ENCODE data around the gene COL24A1.
A peak's percentile ranks its signal among the peaks of the same experiment; 100 is the strongest.
"Not testable (repeated sequence)": the region's sequence is repeated elsewhere in the genome, so short reads cannot be mapped to it uniquely, and the experiment has no call there.

COL24A1 gene

GRCh38 chr1:85748120-85748519 lies 408.5 kb downstream of the COL24A1 start:
- no peaks in the 10 kb centered on the region; the same call in 1 of the 2 replicates for H3K9me3 ChIP-seq (ENCODE audit: insufficient read depth, low read depth, low read length)
- no peaks in the 10 kb centered on the region for H3K4me1 ChIP-seq (ENCODE audit: insufficient read depth, low read length)
- no peaks in the 10 kb centered on the region for H3K36me3 ChIP-seq (ENCODE audit: insufficient read depth, low read depth, low read length)
- H3K27me3 ChIP-seq (ENCODE audit: insufficient read depth, low read length): no peaks in the 10 kb centered on the region
- no peak overlapping the region for H3K9ac ChIP-seq (ENCODE audit: low read depth, low read length)
- H3K4me3 ChIP-seq (ENCODE audit: low read length): no peak overlapping the region
- H3K27ac ChIP-seq (ENCODE audit: low read length): no peak overlapping the region

GRCh38 chr1:85746777-85747176 lies 409.8 kb downstream of the COL24A1 start:
- H3K36me3 ChIP-seq (ENCODE audit: insufficient read depth, low read depth, low read length): no peaks in the 10 kb centered on the region
- no peak overlapping the region for H3K4me3 ChIP-seq (ENCODE audit: low read length)
- H3K27ac ChIP-seq (ENCODE audit: low read length): no peak overlapping the region
- H3K9me3 ChIP-seq (ENCODE audit: insufficient read depth, low read depth, low read length): no peaks in the 10 kb centered on the region; the same call in 1 of the 2 replicates
- no peak overlapping the region for H3K9ac ChIP-seq (ENCODE audit: low read depth, low read length)
- H3K4me1 ChIP-seq (ENCODE audit: insufficient read depth, low read length): no peaks in the 10 kb centered on the region
- no peaks in the 10 kb centered on the region for H3K27me3 ChIP-seq (ENCODE audit: insufficient read depth, low read length)

- Histone ChIP-seq H3K27me3 (ENCODE audit: insufficient read depth, low read length) (no peaks in the 10 kb centered on the region), H3K4me1 (ENCODE audit: insufficient read depth, low read length) (no peaks in the 10 kb centered on the region), H3K36me3 (ENCODE audit: insufficient read depth, low read depth, low read length) (no peaks in the 10 kb centered on the region), H3K9me3 (ENCODE audit: insufficient read depth, low read depth, low read length) (no peaks in the 10 kb centered on the region; the same call in 1 of the 2 replicates), H3K27ac (ENCODE audit: low read length) (no peak overlapping the region), H3K4me3 (ENCODE audit: low read length) (no peak overlapping the region), H3K9ac (ENCODE audit: low read depth, low read length) (no peak overlapping the region)
Observed at GRCh38 chr1:85743814-85744213, 412.8 kb downstream of the COL24A1 start.

GRCh38 chr1:85734931-85735330 lies 421.6 kb downstream of the COL24A1 start:
- Histone ChIP-seq H3K4me3 (ENCODE audit: low read length) (no peak overlapping the region), H3K36me3 (ENCODE audit: insufficient read depth, low read depth, low read length) (no peaks in the 10 kb centered on the region), H3K9ac (ENCODE audit: low read depth, low read length) (no peak overlapping the region), H3K27ac (ENCODE audit: low read length) (no peak overlapping the region), H3K4me1 (ENCODE audit: insufficient read depth, low read length) (no peaks in the 10 kb centered on the region), H3K9me3 (ENCODE audit: insufficient read depth, low read depth, low read length) (no peaks in the 10 kb centered on the region), H3K27me3 (ENCODE audit: insufficient read depth, low read length) (no peaks in the 10 kb centered on the region)

- no peaks in the 10 kb centered on the region for H3K27me3 ChIP-seq (ENCODE audit: insufficient read depth, low read length)
- H3K36me3 ChIP-seq (ENCODE audit: insufficient read depth, low read depth, low read length): no peaks in the 10 kb centered on the region
- H3K27ac ChIP-seq (ENCODE audit: low read length): no peak overlapping the region
- H3K9me3 ChIP-seq (ENCODE audit: insufficient read depth, low read depth, low read length): peaks cover 22% of the 10 kb centered on the region
- no peaks in the 10 kb centered on the region for H3K4me1 ChIP-seq (ENCODE audit: insufficient read depth, low read length)
- H3K9ac ChIP-seq (ENCODE audit: low read depth, low read length): no peak overlapping the region
- H3K4me3 ChIP-seq (ENCODE audit: low read length): no peak overlapping the region
Observed at GRCh38 chr1:85718678-85719340, 437.8 kb downstream of the COL24A1 start.

- H3K9me3 ChIP-seq (ENCODE audit: insufficient read depth, low read depth, low read length): peaks cover 17% of the 10 kb centered on the region
- H3K36me3 ChIP-seq (ENCODE audit: insufficient read depth, low read depth, low read length); H3K27ac ChIP-seq (ENCODE audit: low read length); H3K9ac ChIP-seq (ENCODE audit: low read depth, low read length); H3K4me1 ChIP-seq (ENCODE audit: insufficient read depth, low read length); H3K4me3 ChIP-seq (ENCODE audit: low read length); H3K27me3 ChIP-seq (ENCODE audit: insufficient read depth, low read length): not testable (repeated sequence)
Observed at GRCh38 chr1:85714418-85715114, 442.0 kb downstream of the COL24A1 start.

GRCh38 chr1:85708829-85709227 lies 447.7 kb downstream of the COL24A1 start:
- Histone ChIP-seq H3K4me3 (ENCODE audit: low read length) (peak overlapping the region; percentile 95), H3K27me3 (ENCODE audit: insufficient read depth, low read length) (no peaks in the 10 kb centered on the region), H3K4me1 (ENCODE audit: insufficient read depth, low read length) (peaks cover 5% of the 10 kb centered on the region; the same call in 1 of the 2 replicates), H3K9ac (ENCODE audit: low read depth, low read length) (peak overlapping the region; percentile 86), H3K9me3 (ENCODE audit: insufficient read depth, low read depth, low read length) (peaks cover 3% of the 10 kb centered on the region), H3K36me3 (ENCODE audit: insufficient read depth, low read depth, low read length) (peaks cover 23% of the 10 kb centered on the region), H3K27ac (ENCODE audit: low read length) (peak overlapping the region; percentile 9)

- peak within 1 kb of the TSS; percentile 86 for H3K9ac ChIP-seq (ENCODE audit: low read depth, low read length)
- H3K4me3 ChIP-seq (ENCODE audit: low read length): peak within 1 kb of the TSS; percentile 95
- peaks cover 5% of the 10 kb centered on the region; the same call in 1 of the 2 replicates for H3K4me1 ChIP-seq (ENCODE audit: insufficient read depth, low read length)
- H3K36me3 ChIP-seq (ENCODE audit: insufficient read depth, low read depth, low read length): peaks cover 27% of the 10 kb centered on the region
- H3K27ac ChIP-seq (ENCODE audit: low read length): peak within 1 kb of the TSS; percentile 46
- no peaks in the 10 kb centered on the region for H3K27me3 ChIP-seq (ENCODE audit: insufficient read depth, low read length)
- H3K9me3 ChIP-seq (ENCODE audit: insufficient read depth, low read depth, low read length): no peaks in the 10 kb centered on the region
Observed at GRCh38 chr1:85707990-85708828, 448.4 kb downstream of the COL24A1 start, which contains the start of gene ZNHIT6. ZNHIT6 (minus strand) TSS chr1:85708433; CDS start chr1:85708284, 149 bp downstream.

GRCh38 chr1:85707267-85707989 lies 449.1 kb downstream of the COL24A1 start:
- H3K27me3 ChIP-seq (ENCODE audit: insufficient read depth, low read length): no peaks in the 10 kb centered on the region
- peak overlapping the region; percentile 86 for H3K9ac ChIP-seq (ENCODE audit: low read depth, low read length)
- H3K27ac ChIP-seq (ENCODE audit: low read length): peak overlapping the region; percentile 46
- peaks cover 5% of the 10 kb centered on the region; the same call in 1 of the 2 replicates for H3K4me1 ChIP-seq (ENCODE audit: insufficient read depth, low read length)
- H3K9me3 ChIP-seq (ENCODE audit: insufficient read depth, low read depth, low read length): no peaks in the 10 kb centered on the region
- peaks cover 35% of the 10 kb centered on the region for H3K36me3 ChIP-seq (ENCODE audit: insufficient read depth, low read depth, low read length)
- H3K4me3 ChIP-seq (ENCODE audit: low read length): peak overlapping the region; percentile 95

GRCh38 chr1:85705940-85706339 lies 450.6 kb downstream of the COL24A1 start:
- Histone ChIP-seq H3K27ac (ENCODE audit: low read length) (no peak overlapping the region), H3K36me3 (ENCODE audit: insufficient read depth, low read depth, low read length) (peaks cover 50% of the 10 kb centered on the region), H3K4me1 (ENCODE audit: insufficient read depth, low read length) (peaks cover 5% of the 10 kb centered on the region; the same call in 1 of the 2 replicates), H3K9me3 (ENCODE audit: insufficient read depth, low read depth, low read length) (no peaks in the 10 kb centered on the region), H3K4me3 (ENCODE audit: low read length) (no peak overlapping the region), H3K9ac (ENCODE audit: low read depth, low read length) (no peak overlapping the region), H3K27me3 (ENCODE audit: insufficient read depth, low read length) (no peaks in the 10 kb centered on the region)

- Histone ChIP-seq H3K27ac (ENCODE audit: low read length) (no peak overlapping the region), H3K9ac (ENCODE audit: low read depth, low read length) (no peak overlapping the region), H3K9me3 (ENCODE audit: insufficient read depth, low read depth, low read length) (no peaks in the 10 kb centered on the region), H3K4me3 (ENCODE audit: low read length) (no peak overlapping the region), H3K36me3 (ENCODE audit: insufficient read depth, low read depth, low read length) (peaks cover 76% of the 10 kb centered on the region), H3K27me3 (ENCODE audit: insufficient read depth, low read length) (no peaks in the 10 kb centered on the region), H3K4me1 (ENCODE audit: insufficient read depth, low read length) (no peaks in the 10 kb centered on the region)
Observed at GRCh38 chr1:85700422-85700821, 456.1 kb downstream of the COL24A1 start.
